Aorta (tissue), 5 donors: ENCODE data around the gene NLRP4. TPM values are rescaled to one million over a fixed set of nuclear protein-coding genes. Genes with fewer than 3 reads are reported as not detected.
"Not testable (repeated sequence)": the region's sequence is repeated elsewhere in the genome, so short reads cannot be mapped to it uniquely, and the experiment has no call there.

Experiments
- ATAC-seq: fragments of 200-7000 bp; cut with Tn5 transposase; one replicate; pipeline ENCODE4 v1.9.1; 2022; ENCODE audit warnings: moderate library complexity; ENCODE audit not compliant: low FRiP score
- DNase-seq, 2 donors: peaks; one replicate each; pipeline ENCODE4 v3.0.0-alpha.2; 2020
- H3K27ac ChIP-seq, 2 donors: one replicate each; pipeline ENCODE4 v1.5.1; 2013; ENCODE audit warnings: low read length in 2 of 2, mild to moderate bottlenecking in 2 of 2, moderate library complexity in 2 of 2, control low read depth in 1 of 2, inconsistent platforms in 1 of 2, low read depth in 1 of 2
- H3K27me3 ChIP-seq, 2 donors: one replicate each; pipeline ENCODE4 v1.6.1; 2013; ENCODE audit warnings: control low read depth in 1 of 2, low read length in 1 of 2, mild to moderate bottlenecking in 1 of 2, moderate library complexity in 1 of 2; ENCODE audit not compliant: insufficient read depth in 2 of 2, control insufficient read depth in 1 of 2
- H3K36me3 ChIP-seq, 2 donors: one replicate each; pipeline ENCODE4 v1.6.1; 2013; ENCODE audit warnings: control low read depth in 1 of 2, low read length in 1 of 2, mild to moderate bottlenecking in 1 of 2; ENCODE audit not compliant: insufficient read depth in 2 of 2, control insufficient read depth in 1 of 2
- H3K4me1 ChIP-seq, 2 donors: one replicate each; pipeline ENCODE4 v1.6.1; 2013; ENCODE audit warnings: low read length in 2 of 2, control low read depth in 1 of 2, mild to moderate bottlenecking in 1 of 2, moderate library complexity in 1 of 2; ENCODE audit not compliant: insufficient read depth in 2 of 2, control insufficient read depth in 1 of 2
- H3K4me3 ChIP-seq, 2 donors: one replicate each; pipeline ENCODE4 v1.5.1; 2013; ENCODE audit warnings: low read length in 2 of 2, control low read depth in 1 of 2, mild to moderate bottlenecking in 1 of 2
- H3K9me3 ChIP-seq: one replicate; pipeline ENCODE4 v1.6.1; 2013; ENCODE audit warnings: mild to moderate bottlenecking, low read length; ENCODE audit not compliant: control insufficient read depth
- WGBS, 2 donors: extraction: QIAGEN DNeasy Blood & Tissue Kit; methylation state at CpG; one replicate each; pipeline ENCODE4 v1.1.7; 2013; 5-methylcytosine and 5-hydroxymethylcytosine counted together
- intact Hi-C, 2 donors: fragments of 100-400 bp; cut with DNase I; formaldehyde crosslinking; loops; one replicate each; pipeline versions ENCODE4 v1.14.2 to v1.15.0; 2022
- polyA plus RNA-seq, 2 donors: library from polyadenylated mRNA; stranded (reverse); fragments of 200-250 nt; gene quantifications; one replicate each; pipeline ENCODE4 v1.2.3, GENCODE V29; 2013
- total RNA-seq, 2 donors: library from RNA; stranded (reverse); fragmentation: NEBNext Ultra II Directional; extraction: Animal tissue kit (Norgen Biotek cat#: 25700); gene quantifications; one replicate each; pipeline ENCODE4 v1.2.1, GENCODE V29; 2021
- donor health status: healthy with polysubstance abuse.
- donor health status: Bipolar disorder and iron deficiency.
- donor health status: DM: no; HTN: no; CAD: no.
- donor health status: DM: no; HTN: no; CAD: no.
- donor health status: DM: yes; HTN: yes; CAD: no.

The NLRP4 gene
- total and polyA plus RNA-seq, 4 donors: not detected

DNA sequence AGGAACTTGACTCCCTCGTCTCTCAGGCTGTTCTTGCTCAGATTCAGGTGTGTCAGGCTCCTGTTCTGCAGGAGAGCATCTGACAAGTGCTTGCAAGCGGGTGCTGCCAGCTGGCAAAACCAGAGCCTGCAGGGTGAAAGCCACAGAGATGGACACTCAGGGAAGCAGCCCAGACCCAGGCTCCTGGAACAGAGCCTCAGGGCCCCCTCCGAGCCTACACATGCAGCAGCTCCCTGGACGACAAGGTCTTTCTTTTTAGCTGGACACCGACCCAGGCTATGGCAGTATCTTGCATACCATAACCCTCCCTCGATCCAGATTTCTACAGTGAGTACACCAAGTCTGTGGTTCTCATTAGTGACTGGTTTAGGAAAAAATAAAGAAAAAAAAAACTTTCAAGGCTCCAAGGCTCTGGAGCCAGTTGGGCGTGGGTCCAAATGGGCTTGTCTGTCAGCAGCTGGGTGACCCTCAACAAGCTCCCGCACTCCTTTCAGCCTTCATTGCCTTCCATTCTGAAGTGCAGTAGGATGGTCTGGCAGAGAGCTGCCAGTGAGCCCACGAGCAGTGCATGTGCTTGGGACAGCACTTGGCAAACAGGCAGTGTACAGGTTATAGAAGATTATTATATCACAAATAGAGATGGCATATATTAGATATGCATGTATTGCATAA lies 65.9 kb downstream of the NLRP4 start:
- Histone ChIP-seq H3K36me3 (no peaks in the 10 kb centered on the region), H3K27me3 (no peaks in the 10 kb centered on the region), H3K4me1 (no peaks in the 10 kb centered on the region), H3K27ac (no peak overlapping the region), H3K9me3 (peaks cover 2% of the 10 kb centered on the region), H3K4me3 (no peak overlapping the region)
- DNase-seq (no peak), ATAC-seq (no peak)
- intact Hi-C loops: no loop called here
- 69 to 72% methylated on average over 9 of the region's 9 CpGs for WGBS, 2 donors

DNA sequence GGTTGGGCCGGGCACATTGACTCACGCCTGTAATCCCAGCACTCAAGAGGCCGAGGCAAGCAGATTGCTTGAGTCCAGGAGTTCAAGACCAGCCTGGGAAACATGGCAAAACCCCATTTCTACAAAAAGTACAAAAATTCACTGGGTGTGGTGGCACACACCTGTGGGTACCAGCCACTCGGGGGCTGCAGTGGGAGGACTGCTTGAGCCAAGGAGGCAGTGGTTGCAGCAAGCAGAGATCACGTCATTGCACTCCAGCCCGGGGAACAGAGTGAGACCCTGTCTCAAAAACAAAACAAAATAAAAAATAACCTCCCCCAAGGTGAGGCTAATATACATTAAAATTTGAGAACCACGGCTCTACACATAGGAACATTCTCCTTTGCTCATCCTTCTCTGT lies 70.9 kb downstream of the NLRP4 start:
- WGBS, 2 donors: 75 to 84% methylated on average over 7 of the region's 7 CpGs
- intact Hi-C loops: no loop called here
- H3K36me3 ChIP-seq: no peaks in the 10 kb centered on the region
- peaks cover 4% of the 10 kb centered on the region for H3K9me3 ChIP-seq
- ATAC-seq: no peak
- H3K27me3 ChIP-seq: no peaks in the 10 kb centered on the region
- H3K27ac ChIP-seq: no peak overlapping the region
- H3K4me3 ChIP-seq: no peak overlapping the region
- no peaks in the 10 kb centered on the region for H3K4me1 ChIP-seq
- no peak for DNase-seq

DNA sequence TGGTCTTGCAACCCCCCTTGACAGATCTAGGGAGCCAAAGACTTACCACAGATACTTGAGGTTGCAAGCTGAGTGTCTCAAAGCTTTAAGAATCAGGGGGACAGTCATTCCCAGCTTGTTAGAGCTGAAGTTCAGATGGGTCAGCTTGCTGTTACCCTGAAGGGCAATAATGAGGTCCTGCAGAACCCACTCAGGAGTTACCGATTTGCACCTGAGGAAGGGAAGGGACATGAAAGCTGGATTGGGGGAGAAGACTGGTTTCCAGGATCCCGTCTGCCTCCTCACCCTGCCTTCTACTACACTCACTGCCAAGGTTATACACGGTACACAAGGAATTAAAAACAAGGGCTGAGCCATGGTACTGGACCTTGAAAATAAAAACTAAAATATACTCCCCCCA lies 71.4 kb downstream of the NLRP4 start:
- H3K27me3 ChIP-seq: no peaks in the 10 kb centered on the region
- 77% methylated on average over 3 of the region's 3 CpGs for WGBS, 2 donors
- H3K4me3 ChIP-seq: no peak overlapping the region
- H3K4me1 ChIP-seq: no peaks in the 10 kb centered on the region
- no peak overlapping the region for H3K27ac ChIP-seq
- ATAC-seq (no peak), DNase-seq (no peak)
- intact Hi-C loops: no loop called here
- no peaks in the 10 kb centered on the region for H3K36me3 ChIP-seq
- peaks cover 4% of the 10 kb centered on the region for H3K9me3 ChIP-seq

DNA sequence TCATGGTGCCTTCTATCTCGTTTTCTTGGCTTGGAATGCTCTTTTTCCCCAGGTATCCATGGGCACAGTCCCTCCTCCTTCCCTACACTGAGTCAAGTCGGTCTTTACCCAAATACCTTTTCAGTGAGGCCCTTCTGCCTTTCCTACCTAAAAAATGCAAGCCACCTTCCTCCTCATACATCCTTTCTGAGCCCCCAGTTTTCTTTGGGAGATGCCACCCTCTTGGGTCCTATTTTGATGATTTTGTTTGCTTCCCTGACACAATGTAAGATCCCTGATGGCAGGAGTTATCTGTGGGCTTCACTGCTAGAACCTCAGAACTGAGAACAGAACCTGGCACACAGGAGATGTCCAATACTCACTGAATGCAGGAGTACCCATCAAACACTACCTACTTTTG lies 73.5 kb downstream of the NLRP4 start:
- H3K4me1 ChIP-seq: no peaks in the 10 kb centered on the region
- intact Hi-C loops: no loop called here
- DNase-seq (no peak), ATAC-seq (no peak)
- H3K4me3 ChIP-seq: no peak overlapping the region
- peaks cover 3% of the 10 kb centered on the region for H3K9me3 ChIP-seq
- H3K36me3 ChIP-seq: no peaks in the 10 kb centered on the region
- H3K27ac ChIP-seq: no peak overlapping the region
- no peaks in the 10 kb centered on the region for H3K27me3 ChIP-seq
- 38 to 42% methylated on average over 2 of the region's 2 CpGs for WGBS, 2 donors

DNA sequence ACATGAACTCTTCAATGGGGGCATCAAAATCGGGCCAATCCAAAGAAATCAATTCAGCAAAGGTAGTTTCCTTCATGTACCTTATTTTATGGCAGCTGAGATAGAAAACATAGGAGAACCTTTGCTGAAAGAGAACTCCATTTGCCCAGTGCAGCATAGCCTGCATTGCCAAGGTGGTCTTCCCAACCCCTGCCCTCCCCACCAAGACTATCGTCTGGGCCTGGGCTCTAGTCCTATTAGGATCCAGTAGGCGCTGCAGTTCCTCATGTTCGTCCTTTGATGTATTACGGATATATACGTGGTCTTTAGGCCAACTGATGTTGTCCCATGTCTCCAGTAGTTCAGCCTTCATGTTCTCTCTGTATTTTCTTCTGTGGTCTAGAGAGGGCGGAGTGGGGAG lies 76.6 kb downstream of the NLRP4 start:
- peaks cover 1% of the 10 kb centered on the region for H3K9me3 ChIP-seq
- H3K27me3 ChIP-seq: no peaks in the 10 kb centered on the region
- no peaks in the 10 kb centered on the region for H3K4me1 ChIP-seq
- ATAC-seq: no peak
- intact Hi-C loops: no loop called here
- no peak for DNase-seq
- H3K27ac ChIP-seq: no peak overlapping the region
- no peak overlapping the region for H3K4me3 ChIP-seq
- no peaks in the 10 kb centered on the region for H3K36me3 ChIP-seq
- 77 to 79% methylated on average over 7 of the region's 7 CpGs for WGBS, 2 donors

DNA sequence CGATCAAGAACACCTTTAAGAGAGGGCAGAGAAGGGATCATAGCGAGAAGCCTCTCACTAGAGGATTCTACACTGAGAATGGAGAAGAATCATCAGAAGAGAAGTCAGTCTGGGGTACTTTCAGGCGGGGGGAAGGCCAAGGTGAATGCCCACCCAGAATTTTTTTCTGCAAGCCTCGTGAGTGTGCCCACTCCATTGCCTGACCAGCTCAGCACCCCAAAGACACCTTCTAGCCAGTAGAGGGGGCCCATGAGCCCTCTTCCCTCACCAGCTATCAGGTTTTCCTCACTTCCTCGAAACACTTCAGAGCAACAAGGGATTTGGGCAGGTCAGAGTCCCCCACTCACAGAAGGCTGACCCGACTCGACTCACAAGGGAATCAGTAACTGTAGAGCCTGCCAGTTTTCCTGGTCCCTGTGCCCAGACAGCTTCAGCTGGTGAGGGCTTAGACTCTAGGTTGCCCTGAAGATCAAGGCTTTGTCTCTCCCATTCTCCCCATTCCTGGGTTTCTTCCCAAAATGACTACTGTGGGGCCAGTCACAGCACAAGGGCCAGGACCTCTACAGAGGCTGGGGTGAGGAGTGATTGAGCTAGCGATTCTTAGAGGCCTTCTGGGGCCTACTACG lies 77.4 kb downstream of the NLRP4 start:
- H3K9me3 ChIP-seq: peaks cover 1% of the 10 kb centered on the region
- ATAC-seq: no peak
- H3K27me3 ChIP-seq: no peaks in the 10 kb centered on the region
- H3K4me3 ChIP-seq: no peak overlapping the region
- no peak overlapping the region for H3K27ac ChIP-seq
- intact Hi-C loops: no loop called here
- no peaks in the 10 kb centered on the region for H3K36me3 ChIP-seq
- 42 to 45% methylated on average over 9 of the region's 9 CpGs for WGBS, 2 donors
- no peak for DNase-seq
- H3K4me1 ChIP-seq: no peaks in the 10 kb centered on the region

DNA sequence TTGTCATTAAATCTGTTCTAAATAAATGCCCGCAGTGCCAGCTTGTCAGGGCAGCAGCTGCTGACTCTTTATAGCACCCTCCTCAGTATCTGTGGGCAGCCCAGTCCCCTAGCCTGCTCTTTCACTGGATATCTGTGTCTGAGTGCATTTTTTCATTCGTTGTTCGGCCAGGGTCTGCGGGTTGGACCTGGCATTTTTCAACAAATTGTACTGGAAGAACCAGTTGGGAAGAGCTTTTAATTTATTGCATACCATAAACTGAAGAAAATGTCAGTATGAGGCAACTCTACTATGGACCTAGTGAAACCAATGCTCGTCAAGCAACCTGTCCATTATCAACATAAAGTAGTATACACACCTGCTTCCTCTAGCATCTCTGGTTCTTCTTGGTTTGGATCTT lies 87.2 kb downstream of the NLRP4 start:
- 66 to 69% methylated on average over 5 of the region's 5 CpGs for WGBS, 2 donors
- Histone ChIP-seq H3K36me3 (no peaks in the 10 kb centered on the region), H3K27ac (no peak overlapping the region), H3K4me3 (no peak overlapping the region), H3K4me1 (no peaks in the 10 kb centered on the region), H3K27me3 (no peaks in the 10 kb centered on the region), H3K9me3 (peaks cover 1% of the 10 kb centered on the region)
- DNase-seq (no peak), ATAC-seq (no peak)
- intact Hi-C loops: no loop called here

DNA sequence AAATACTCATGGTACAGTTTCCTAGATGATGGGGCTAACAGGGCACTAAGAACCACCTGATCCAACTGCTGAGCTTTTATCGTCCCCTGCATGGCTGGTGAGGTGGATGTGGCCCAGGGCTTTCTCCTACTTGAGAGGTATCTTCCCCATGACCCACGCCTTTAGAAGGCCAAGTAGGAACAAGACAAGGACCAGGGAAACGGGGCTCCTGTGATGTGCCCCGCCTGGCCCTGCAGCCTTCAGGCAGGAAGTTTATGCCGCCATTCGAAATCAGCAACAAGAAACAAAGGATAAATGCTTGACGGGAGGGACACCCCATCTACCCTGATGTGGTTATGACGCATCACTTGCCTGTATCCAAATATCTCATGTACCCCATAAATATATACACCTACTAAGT lies 91.7 kb downstream of the NLRP4 start:
- H3K36me3 ChIP-seq: no peaks in the 10 kb centered on the region
- H3K4me3 ChIP-seq: no peak overlapping the region
- no peaks in the 10 kb centered on the region for H3K27me3 ChIP-seq
- no peak overlapping the region for H3K27ac ChIP-seq
- intact Hi-C loops: no loop called here
- DNase-seq (no peak), ATAC-seq (no peak)
- H3K4me1 ChIP-seq: no peaks in the 10 kb centered on the region
- H3K9me3 ChIP-seq: peaks cover 1% of the 10 kb centered on the region
- 68 to 73% methylated on average over 8 of the region's 8 CpGs for WGBS, 2 donors

DNA sequence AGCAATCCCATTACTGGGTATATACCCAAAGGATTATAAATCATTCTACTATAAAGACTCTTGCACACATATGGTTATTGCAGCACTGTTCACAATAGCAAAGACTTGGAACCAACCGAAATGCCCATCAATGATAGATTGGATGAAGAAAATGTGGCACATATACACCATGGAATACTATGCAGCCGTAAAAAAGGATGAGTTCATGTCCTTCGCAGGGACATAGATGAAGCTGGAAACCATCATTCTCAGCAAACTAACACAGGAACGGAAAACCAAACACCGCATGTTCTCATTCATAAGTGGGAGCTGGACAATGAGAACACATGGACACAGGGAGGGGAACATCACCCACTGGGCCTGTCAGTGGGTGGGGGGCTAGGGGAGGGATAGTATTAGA lies 92.9 kb downstream of the NLRP4 start:
- H3K4me1 ChIP-seq, DNase-seq, H3K4me3 ChIP-seq, H3K27me3 ChIP-seq, H3K9me3 ChIP-seq, H3K36me3 ChIP-seq, intact Hi-C loops, H3K27ac ChIP-seq, ATAC-seq: not testable (repeated sequence)
- WGBS, 2 donors: 81 to 84% methylated on average over 5 of the region's 5 CpGs
